HuH-7 (cell line): ENCODE measurements around the gene SLC37A2.

Experiments used
- DNase-seq: peaks from one replicate; pipeline ENCODE4 v3.0.0; 2011; ENCODE audit warnings: low spot score

Gene SLC37A2

GRCh38 chr11:125071435-125071834 is 8.3 kb downstream of the SLC37A2 start:
- no peak for DNase-seq

- DNase-seq, result no peak
Observed at GRCh38 chr11:125071846-125072217, 8.7 kb downstream of the SLC37A2 start.

- DNase-seq, result no peak
Observed at GRCh38 chr11:125072218-125072960, 9.3 kb downstream of the SLC37A2 start.

GRCh38 chr11:125072961-125073590 is 10.0 kb downstream of the SLC37A2 start:
- no peak for DNase-seq

- no peak for DNase-seq
Observed at GRCh38 chr11:125073616-125074483, 10.7 kb downstream of the SLC37A2 start.

- no peak for DNase-seq
Observed at GRCh38 chr11:125074511-125075241, 11.6 kb downstream of the SLC37A2 start.

- DNase-seq, result no peak
Observed at GRCh38 chr11:125075242-125075625, 12.1 kb downstream of the SLC37A2 start.

- DNase-seq, result no peak
Observed at GRCh38 chr11:125075900-125076317, 12.8 kb downstream of the SLC37A2 start.

GRCh38 chr11:125076378-125076945 is 13.4 kb downstream of the SLC37A2 start:
- DNase-seq, result no peak

GRCh38 chr11:125078016-125078415 is 14.9 kb downstream of the SLC37A2 start:
- no peak for DNase-seq

- DNase-seq, result no peak
Observed at GRCh38 chr11:125078516-125079140, 15.5 kb downstream of the SLC37A2 start.

GRCh38 chr11:125079151-125079877 is 16.2 kb downstream of the SLC37A2 start:
- DNase-seq, result no peak

GRCh38 chr11:125079878-125080530 is 16.9 kb downstream of the SLC37A2 start:
- no peak for DNase-seq

GRCh38 chr11:125080531-125080911 is 17.4 kb downstream of the SLC37A2 start:
- no peak for DNase-seq

- DNase-seq, result no peak
Observed at GRCh38 chr11:125081098-125081798, 18.1 kb downstream of the SLC37A2 start.

- no peak for DNase-seq
Observed at GRCh38 chr11:125082040-125082439, 18.9 kb downstream of the SLC37A2 start.

- DNase-seq, result no peak
Observed at GRCh38 chr11:125082611-125083311, 19.7 kb downstream of the SLC37A2 start.

GRCh38 chr11:125083312-125084056 is 20.4 kb downstream of the SLC37A2 start:
- DNase-seq, result no peak
